ENCODE data around the gene ENPEP.
"Not testable (repeated sequence)": the region's sequence is repeated elsewhere in the genome, so short reads cannot be mapped to it uniquely, and the experiment has no call there.

Gene ENPEP

GRCh38 chr4:110486256-110486655, 10.3 kb downstream of the ENPEP start:
- DNase-seq, result no peak

- not testable (repeated sequence) for DNase-seq
Observed at GRCh38 chr4:110486850-110487249, 10.9 kb downstream of the ENPEP start.

GRCh38 chr4:110487873-110488272, 11.9 kb downstream of the ENPEP start:
- no peak for DNase-seq

GRCh38 chr4:110489901-110490508, 14.1 kb downstream of the ENPEP start:
- DNase-seq, result no peak

GRCh38 chr4:110492522-110492921, 16.6 kb downstream of the ENPEP start:
- no peak for DNase-seq

- DNase-seq, result no peak
Observed at GRCh38 chr4:110493520-110493919, 17.6 kb downstream of the ENPEP start.

- DNase-seq, result no peak
Observed at GRCh38 chr4:110498420-110498819, 22.5 kb downstream of the ENPEP start.

GRCh38 chr4:110499126-110499525, 23.2 kb downstream of the ENPEP start:
- DNase-seq, result no peak

GRCh38 chr4:110501826-110502225, 25.9 kb downstream of the ENPEP start:
- no peak for DNase-seq

- no peak for DNase-seq
Observed at GRCh38 chr4:110503270-110504083, 27.5 kb downstream of the ENPEP start.

- DNase-seq, result no peak
Observed at GRCh38 chr4:110504084-110504435, 28.1 kb downstream of the ENPEP start.

- DNase-seq, result no peak
Observed at GRCh38 chr4:110505440-110505839, 29.5 kb downstream of the ENPEP start.

GRCh38 chr4:110508827-110509710, 33.1 kb downstream of the ENPEP start:
- peak in 1 of 2 experiments; percentile 21 for DNase-seq

- no peak for DNase-seq
Observed at GRCh38 chr4:110510277-110510676, 34.3 kb downstream of the ENPEP start.

- DNase-seq, result peak; percentile 2 to 48
Observed at GRCh38 chr4:110510955-110511544, 35.1 kb downstream of the ENPEP start.

GRCh38 chr4:110512901-110513300, 36.9 kb downstream of the ENPEP start:
- DNase-seq, result no peak

GRCh38 chr4:110514889-110515479, 39.0 kb downstream of the ENPEP start:
- DNase-seq, result peak in 1 of 2 experiments; percentile 24

- no peak for DNase-seq
Observed at GRCh38 chr4:110515676-110516075, 39.7 kb downstream of the ENPEP start.

- DNase-seq, result peak; percentile 45 to 72
Observed at GRCh38 chr4:110516106-110516922, 40.4 kb downstream of the ENPEP start.

- no peak for DNase-seq
Observed at GRCh38 chr4:110518889-110519490, 43.0 kb downstream of the ENPEP start.

- DNase-seq, result no peak
Observed at GRCh38 chr4:110520886-110521285, 44.9 kb downstream of the ENPEP start.

Data from SW 1271 (cell line).